Astrocyte (in vitro differentiated cells and primary cell): ENCODE measurements around the gene CD53. TPM values are rescaled to one million over a fixed set of nuclear protein-coding genes. Genes with fewer than 3 reads are reported as not detected.

ENCODE experiments used
- DNase-seq: peaks from one replicate; pipeline ENCODE4 v3.0.0-alpha.2; 2010; ENCODE audit warnings: low read depth
- FAIRE-seq: peaks from 2 replicates; lab custom pipeline; 2011; peaks lifted over from hg19 to GRCh38; lab: Jason Lieb, UNC
- H2AFZ ChIP-seq: 2 replicates; pipeline ENCODE4 v1.6.0; 2012; ENCODE audit warnings: low read depth, low read length, inconsistent platforms
- H3K27ac ChIP-seq: 2 replicates; pipeline ENCODE4 v1.5.1; 2011; ENCODE audit warnings: low read depth, low read length, inconsistent platforms
- H3K27me3 ChIP-seq: 2 replicates; pipeline ENCODE4 v1.6.0; 2011; ENCODE audit warnings: low read length, inconsistent platforms; ENCODE audit not compliant: insufficient read depth
- H3K36me3 ChIP-seq: 2 replicates; pipeline ENCODE4 v1.5.1; 2011; ENCODE audit warnings: low read length, inconsistent platforms; ENCODE audit not compliant: insufficient read depth
- H3K4me1 ChIP-seq: 2 replicates; pipeline ENCODE4 v1.5.1; 2011; ENCODE audit warnings: low read length, inconsistent platforms; ENCODE audit not compliant: insufficient read depth
- H3K4me2 ChIP-seq: 2 replicates; pipeline ENCODE4 v1.6.0; 2012; ENCODE audit warnings: low read length, inconsistent platforms
- H3K4me3 ChIP-seq: 2 replicates; pipeline ENCODE4 v1.5.1; 2011; ENCODE audit warnings: low read depth, mild to moderate bottlenecking, low read length, inconsistent platforms; ENCODE audit not compliant: insufficient read depth
- H3K79me2 ChIP-seq: 2 replicates; pipeline ENCODE4 v1.6.0; 2012; ENCODE audit warnings: mild to moderate bottlenecking, low read length, inconsistent platforms; ENCODE audit not compliant: insufficient read depth
- H3K9ac ChIP-seq: 2 replicates; pipeline ENCODE4 v1.6.0; 2012; ENCODE audit warnings: mild to moderate bottlenecking, low read length, inconsistent platforms
- H3K9me3 ChIP-seq: 2 replicates; pipeline ENCODE4 v1.5.1; 2012; ENCODE audit warnings: low read depth, mild to moderate bottlenecking, low read length, inconsistent platforms; ENCODE audit not compliant: insufficient read depth
- H4K20me1 ChIP-seq: 2 replicates; pipeline ENCODE4 v1.6.0; 2012; ENCODE audit warnings: low read length, inconsistent platforms; ENCODE audit not compliant: insufficient read depth
- H3K27ac Mint-ChIP-seq: one replicate; pipeline ENCODE4 v1.8.0; 2021; ENCODE audit warnings: mild to moderate bottlenecking, mixed read lengths; ENCODE audit not compliant: unreplicated experiment
- H3K27me3 Mint-ChIP-seq: one replicate; pipeline ENCODE4 v1.8.0; 2021; ENCODE audit warnings: low read depth, mixed read lengths; ENCODE audit not compliant: unreplicated experiment
- H3K36me3 Mint-ChIP-seq: one replicate; pipeline ENCODE4 v1.8.0; 2021; ENCODE audit warnings: low read depth, mixed read lengths; ENCODE audit not compliant: unreplicated experiment
- H3K4me1 Mint-ChIP-seq: one replicate; pipeline ENCODE4 v1.8.0; 2021; ENCODE audit warnings: low read depth, mixed read lengths; ENCODE audit not compliant: unreplicated experiment
- H3K4me3 Mint-ChIP-seq: one replicate; pipeline ENCODE4 v1.8.0; 2021; ENCODE audit warnings: mild to moderate bottlenecking, moderate library complexity, mixed read lengths; ENCODE audit not compliant: unreplicated experiment
- H3K9me3 Mint-ChIP-seq: one replicate; pipeline ENCODE4 v1.8.0; 2021; ENCODE audit warnings: mild to moderate bottlenecking, mixed read lengths; ENCODE audit not compliant: unreplicated experiment
- EZH2 ChIP-seq: IDR thresholded peaks from 2 replicates; pipeline ENCODE4 v1.6.1; 2012; ENCODE audit warnings: mild to moderate bottlenecking, low read length, inconsistent platforms; ENCODE audit not compliant: insufficient read depth
- total RNA-seq: library from RNA; stranded (reverse); gene quantifications from 2 replicates; pipeline ENCODE4 v1.2.1, GENCODE V29; 2021
- TF ChIP-seq, protein P1 (sequence below): IDR thresholded peaks from 2 replicates; pipeline ENCODE4 v1.5.1; 2011; ENCODE audit warnings: low read depth, mild to moderate bottlenecking, inconsistent platforms, low read length, moderate library complexity; ENCODE audit not compliant: insufficient read depth

CD53 gene
- total RNA-seq, 1 donor from 2014 or later, result not detected

DNA sequence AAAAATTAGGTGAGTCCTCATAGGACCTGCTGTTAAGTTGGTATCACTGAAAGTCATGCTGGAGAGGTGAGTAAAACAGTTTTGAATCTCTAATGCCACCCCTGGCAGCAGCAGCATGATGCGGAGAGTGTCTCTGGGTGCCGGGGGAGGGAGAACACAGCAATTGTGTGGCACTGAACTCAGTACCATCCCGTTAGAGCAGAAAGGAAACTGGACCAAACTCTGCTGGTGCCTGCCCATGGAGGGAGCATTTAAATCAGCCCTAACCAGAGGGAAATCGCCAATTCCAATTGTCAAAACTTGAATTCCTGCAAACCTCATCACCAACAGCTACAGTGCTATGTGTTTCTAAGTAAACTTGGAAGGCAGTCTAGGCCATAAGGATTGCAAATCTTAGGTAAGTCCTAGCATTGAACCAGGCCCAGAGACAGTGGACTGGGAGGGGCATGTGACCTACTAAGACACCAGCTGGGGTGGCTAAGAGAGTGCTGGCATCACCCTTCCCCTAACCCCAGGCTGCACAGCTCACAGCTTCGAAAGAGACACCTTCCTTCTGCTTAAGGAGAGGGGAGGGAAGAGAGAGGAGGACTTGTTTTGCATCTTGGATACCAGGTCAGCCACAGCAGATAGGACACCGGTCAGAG is 30.0 kb downstream of the CD53 start:
- H3K27me3 ChIP-seq, result no peaks in the 10 kb centered on the region
- H3K4me1 Mint-ChIP-seq, result no peaks in the 10 kb centered on the region
- H3K27ac Mint-ChIP-seq, result no peak overlapping the region
- no peak overlapping the region for H3K4me3 Mint-ChIP-seq
- no peak overlapping the region for H2AFZ ChIP-seq
- no peak overlapping the region for H3K4me3 ChIP-seq
- H3K4me1 ChIP-seq, result no peaks in the 10 kb centered on the region
- H3K9ac ChIP-seq, result no peak overlapping the region
- H4K20me1 ChIP-seq, result no peaks in the 10 kb centered on the region
- peaks cover 2% of the 10 kb centered on the region for H3K9me3 Mint-ChIP-seq
- H3K36me3 Mint-ChIP-seq, result no peaks in the 10 kb centered on the region
- peaks cover 4% of the 10 kb centered on the region for H3K27me3 Mint-ChIP-seq
- DNase-seq (no peak), FAIRE-seq (no peak)
- H3K36me3 ChIP-seq, result no peaks in the 10 kb centered on the region
- no peak for TF ChIP-seq EZH2
- TF ChIP-seq, protein P1, sequence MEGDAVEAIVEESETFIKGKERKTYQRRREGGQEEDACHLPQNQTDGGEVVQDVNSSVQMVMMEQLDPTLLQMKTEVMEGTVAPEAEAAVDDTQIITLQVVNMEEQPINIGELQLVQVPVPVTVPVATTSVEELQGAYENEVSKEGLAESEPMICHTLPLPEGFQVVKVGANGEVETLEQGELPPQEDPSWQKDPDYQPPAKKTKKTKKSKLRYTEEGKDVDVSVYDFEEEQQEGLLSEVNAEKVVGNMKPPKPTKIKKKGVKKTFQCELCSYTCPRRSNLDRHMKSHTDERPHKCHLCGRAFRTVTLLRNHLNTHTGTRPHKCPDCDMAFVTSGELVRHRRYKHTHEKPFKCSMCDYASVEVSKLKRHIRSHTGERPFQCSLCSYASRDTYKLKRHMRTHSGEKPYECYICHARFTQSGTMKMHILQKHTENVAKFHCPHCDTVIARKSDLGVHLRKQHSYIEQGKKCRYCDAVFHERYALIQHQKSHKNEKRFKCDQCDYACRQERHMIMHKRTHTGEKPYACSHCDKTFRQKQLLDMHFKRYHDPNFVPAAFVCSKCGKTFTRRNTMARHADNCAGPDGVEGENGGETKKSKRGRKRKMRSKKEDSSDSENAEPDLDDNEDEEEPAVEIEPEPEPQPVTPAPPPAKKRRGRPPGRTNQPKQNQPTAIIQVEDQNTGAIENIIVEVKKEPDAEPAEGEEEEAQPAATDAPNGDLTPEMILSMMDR, result no peak
- no peak overlapping the region for H3K4me2 ChIP-seq
- no peak overlapping the region for H3K27ac ChIP-seq
- no peaks in the 10 kb centered on the region for H3K79me2 ChIP-seq
- no peaks in the 10 kb centered on the region for H3K9me3 ChIP-seq

DNA sequence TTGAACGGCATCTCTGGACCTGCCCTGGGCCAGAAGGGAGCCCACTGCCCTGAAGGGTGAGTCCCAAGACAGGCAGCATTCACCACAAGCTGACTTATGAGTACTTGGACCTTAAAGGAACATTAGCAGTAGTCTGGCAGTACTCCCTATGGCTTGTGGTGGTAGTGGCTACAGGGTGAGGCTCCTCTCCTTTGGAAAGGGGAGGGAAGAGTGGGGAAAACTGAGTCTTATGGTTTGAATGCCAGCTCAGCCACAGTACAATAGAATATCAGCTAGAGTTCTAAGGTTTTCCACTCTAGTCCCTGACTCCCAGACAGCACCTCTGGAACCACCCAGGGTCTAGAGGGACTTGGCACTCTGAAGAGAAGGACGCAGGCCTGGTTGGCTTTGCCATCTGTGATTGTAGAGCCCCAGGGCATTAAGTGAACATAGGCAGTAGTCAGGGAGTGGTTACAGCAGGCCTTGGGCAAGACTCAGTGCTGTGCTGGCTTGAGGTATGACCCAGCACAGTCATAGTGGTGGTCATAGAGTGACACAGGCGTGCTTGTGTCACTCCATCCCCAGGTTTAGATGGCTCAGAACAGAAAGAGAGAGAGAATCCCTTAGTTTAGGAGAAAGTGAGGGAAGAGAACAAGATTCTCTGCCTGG is 31.0 kb downstream of the CD53 start:
- H3K27ac ChIP-seq, result no peak overlapping the region
- no peaks in the 10 kb centered on the region for H3K79me2 ChIP-seq
- no peaks in the 10 kb centered on the region for H3K9me3 ChIP-seq
- H3K36me3 ChIP-seq, result no peaks in the 10 kb centered on the region
- no peaks in the 10 kb centered on the region for H4K20me1 ChIP-seq
- Mint-ChIP-seq H3K36me3 (no peaks in the 10 kb centered on the region), H3K4me3 (no peak overlapping the region), H3K9me3 (peaks cover 2% of the 10 kb centered on the region), H3K4me1 (no peaks in the 10 kb centered on the region), H3K27me3 (peaks cover 3% of the 10 kb centered on the region), H3K27ac (no peak overlapping the region)
- H3K4me2 ChIP-seq, result no peak overlapping the region
- no peaks in the 10 kb centered on the region for H3K27me3 ChIP-seq
- no peak for FAIRE-seq
- H3K9ac ChIP-seq, result no peak overlapping the region
- TF ChIP-seq EZH2, result no peak
- TF ChIP-seq, protein P1, result no peak
- no peaks in the 10 kb centered on the region for H3K4me1 ChIP-seq
- DNase-seq, result no peak
- no peak overlapping the region for H3K4me3 ChIP-seq
- H2AFZ ChIP-seq, result no peak overlapping the region

DNA sequence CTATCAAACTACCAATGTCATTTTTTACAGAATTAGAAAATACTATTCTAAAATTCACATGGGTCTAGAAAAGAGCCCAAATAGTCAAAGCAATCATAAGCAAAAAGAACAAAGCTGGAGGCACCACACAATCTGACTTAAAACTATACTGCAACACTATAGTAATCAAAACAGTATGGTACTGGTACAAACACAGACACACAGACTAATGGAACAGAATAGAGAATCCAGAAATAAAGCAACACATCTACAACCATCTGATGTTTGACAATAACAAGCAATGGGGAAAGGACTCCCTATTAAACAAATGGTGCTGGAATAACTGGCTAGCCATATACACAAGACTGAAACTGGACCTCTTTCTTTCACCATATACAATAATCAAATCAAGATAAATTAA is 39.8 kb downstream of the CD53 start:
- H3K4me1 ChIP-seq, result no peaks in the 10 kb centered on the region
- H3K4me2 ChIP-seq, result no peak overlapping the region
- TF ChIP-seq, protein P1, result no peak
- no peak for TF ChIP-seq EZH2
- H3K4me3 ChIP-seq, result no peak overlapping the region
- DNase-seq (no peak), FAIRE-seq (no peak)
- H3K27ac Mint-ChIP-seq, result no peak overlapping the region
- H3K9me3 Mint-ChIP-seq, result peaks cover 3% of the 10 kb centered on the region
- H4K20me1 ChIP-seq, result no peaks in the 10 kb centered on the region
- no peaks in the 10 kb centered on the region for H3K36me3 ChIP-seq
- no peaks in the 10 kb centered on the region for H3K27me3 ChIP-seq
- H3K27me3 Mint-ChIP-seq, result no peaks in the 10 kb centered on the region
- H3K79me2 ChIP-seq, result no peaks in the 10 kb centered on the region
- no peaks in the 10 kb centered on the region for H3K9me3 ChIP-seq
- H3K36me3 Mint-ChIP-seq, result no peaks in the 10 kb centered on the region
- no peak overlapping the region for H3K9ac ChIP-seq
- peaks cover 2% of the 10 kb centered on the region for H3K4me1 Mint-ChIP-seq
- no peak overlapping the region for H3K4me3 Mint-ChIP-seq
- H2AFZ ChIP-seq, result no peak overlapping the region
- no peak overlapping the region for H3K27ac ChIP-seq
